HG03108 (cell line): ENCODE results near the gene P3R3URF.
A peak's percentile ranks its signal among the peaks of the same experiment; 100 is the strongest.

Source experiments
- ATAC-seq: cut with Tn5 transposase; IDR thresholded peaks from one replicate; pipeline ENCODE4 v1.9.1; 2021; ENCODE audit warnings: moderate library complexity; ENCODE audit not compliant: unreplicated experiment

The P3R3URF gene

DNA sequence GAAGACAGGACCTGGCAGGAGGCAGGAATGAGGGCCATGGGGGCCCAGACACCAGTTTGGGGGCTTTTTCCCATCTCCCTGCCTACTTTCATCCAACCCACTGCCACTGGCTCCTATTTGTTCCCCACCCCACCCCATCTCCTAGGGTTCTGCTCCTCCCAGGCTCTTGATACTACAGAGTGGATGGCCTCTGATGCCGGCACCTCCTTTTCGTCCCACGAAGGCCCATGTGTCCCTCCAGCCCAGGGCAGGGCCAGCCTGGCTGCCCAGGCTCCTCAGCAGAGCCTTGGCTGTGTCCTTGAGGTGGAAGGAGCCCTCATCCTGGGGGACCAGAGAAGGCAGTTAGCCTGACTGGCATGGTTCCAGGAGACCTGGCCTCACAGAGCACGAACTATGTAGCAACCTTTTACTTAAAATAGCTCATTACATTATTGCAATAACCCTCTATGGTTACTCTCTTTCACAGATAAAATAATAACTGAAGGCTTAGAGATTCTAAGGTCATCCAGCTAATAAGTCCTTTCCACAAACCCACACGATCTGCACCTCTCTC is 18.4 kb upstream of the P3R3URF start:
- no peak for ATAC-seq

DNA sequence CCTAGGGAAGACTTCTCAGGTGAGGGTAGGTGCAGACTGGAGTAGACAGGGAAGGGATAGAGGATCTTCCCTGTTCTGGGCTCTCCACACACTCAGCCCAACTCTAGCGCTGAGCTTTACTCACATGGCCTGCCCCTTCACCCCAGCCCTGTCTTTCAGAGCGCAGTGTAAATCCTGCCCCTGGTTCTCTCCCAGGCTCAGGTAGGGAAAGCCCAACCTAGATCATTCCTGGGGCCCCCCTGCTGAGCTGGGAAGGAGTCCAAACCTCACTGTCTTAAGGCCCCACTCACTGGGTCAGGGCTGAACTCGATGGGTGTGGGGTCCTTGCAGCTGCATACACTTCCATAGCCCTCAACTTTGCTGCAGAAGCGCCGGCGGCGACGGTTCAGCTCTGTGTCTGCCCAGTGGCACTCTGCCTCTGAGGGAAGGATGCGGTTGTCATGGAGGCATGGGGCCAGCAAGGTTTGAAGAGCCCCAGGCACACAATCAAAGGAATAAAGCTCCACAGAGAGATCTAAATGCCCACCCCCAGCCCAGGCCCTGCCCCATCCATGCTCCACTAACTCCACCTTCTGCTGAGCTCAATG is 17.8 kb upstream of the P3R3URF start:
- ATAC-seq = no peak

GRCh38 chr1:46193285-46193684 is 17.0 kb upstream of the P3R3URF start:
- ATAC-seq = no peak

GRCh38 chr1:46192171-46192570 is 15.9 kb upstream of the P3R3URF start:
- no peak for ATAC-seq

DNA sequence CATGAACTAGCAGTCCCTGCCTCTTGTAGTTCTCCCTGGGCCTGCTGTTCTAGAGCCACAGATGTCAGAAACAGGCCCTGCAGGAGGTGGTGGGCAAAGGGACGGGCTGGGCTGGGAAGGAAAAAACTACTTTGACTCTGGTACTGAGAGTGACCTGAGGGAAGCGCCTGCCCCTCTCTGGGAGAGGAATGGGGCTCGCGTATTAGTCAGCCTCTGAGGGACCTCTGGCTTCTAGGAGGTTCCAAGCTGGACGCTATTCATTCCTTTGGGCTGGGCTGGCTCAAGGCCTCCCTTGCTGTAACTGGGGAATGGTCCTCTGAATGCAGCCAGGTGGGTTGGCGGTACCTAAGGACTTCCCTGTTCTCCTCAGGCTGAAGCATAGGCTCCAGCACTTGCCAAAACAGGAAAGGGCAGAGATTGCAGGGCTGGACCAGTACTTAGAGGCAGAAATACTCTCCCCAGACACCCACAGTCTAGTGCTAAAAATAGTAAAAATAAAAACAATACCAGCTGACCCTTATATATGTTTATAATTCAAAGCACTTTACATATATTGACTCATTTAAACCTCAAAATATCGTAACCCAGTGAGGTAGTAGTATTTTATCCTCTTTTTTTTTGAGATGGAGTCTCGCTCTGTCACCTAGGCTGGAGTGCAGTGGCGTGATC is 14.9 kb upstream of the P3R3URF start:
- no peak for ATAC-seq

DNA sequence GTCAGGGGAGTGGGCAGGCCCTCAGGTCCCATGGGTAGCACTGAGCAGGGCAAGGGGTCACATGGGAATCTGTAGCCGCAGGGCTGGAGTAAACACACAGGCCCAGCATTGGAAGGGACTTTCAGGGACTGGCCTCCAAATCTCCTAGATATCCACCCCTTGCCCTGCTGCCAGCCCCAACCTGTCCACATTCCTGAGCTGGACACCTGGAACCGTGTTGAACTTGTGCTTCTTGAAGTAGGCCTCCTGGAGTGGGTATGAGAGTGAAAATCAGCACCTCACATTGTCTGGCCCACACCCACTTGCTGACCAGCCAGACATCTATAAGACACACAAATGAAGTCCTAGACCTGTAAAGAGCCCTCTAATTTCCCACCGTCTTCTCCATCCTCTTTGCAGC is 14.3 kb upstream of the P3R3URF start:
- no peak for ATAC-seq

DNA sequence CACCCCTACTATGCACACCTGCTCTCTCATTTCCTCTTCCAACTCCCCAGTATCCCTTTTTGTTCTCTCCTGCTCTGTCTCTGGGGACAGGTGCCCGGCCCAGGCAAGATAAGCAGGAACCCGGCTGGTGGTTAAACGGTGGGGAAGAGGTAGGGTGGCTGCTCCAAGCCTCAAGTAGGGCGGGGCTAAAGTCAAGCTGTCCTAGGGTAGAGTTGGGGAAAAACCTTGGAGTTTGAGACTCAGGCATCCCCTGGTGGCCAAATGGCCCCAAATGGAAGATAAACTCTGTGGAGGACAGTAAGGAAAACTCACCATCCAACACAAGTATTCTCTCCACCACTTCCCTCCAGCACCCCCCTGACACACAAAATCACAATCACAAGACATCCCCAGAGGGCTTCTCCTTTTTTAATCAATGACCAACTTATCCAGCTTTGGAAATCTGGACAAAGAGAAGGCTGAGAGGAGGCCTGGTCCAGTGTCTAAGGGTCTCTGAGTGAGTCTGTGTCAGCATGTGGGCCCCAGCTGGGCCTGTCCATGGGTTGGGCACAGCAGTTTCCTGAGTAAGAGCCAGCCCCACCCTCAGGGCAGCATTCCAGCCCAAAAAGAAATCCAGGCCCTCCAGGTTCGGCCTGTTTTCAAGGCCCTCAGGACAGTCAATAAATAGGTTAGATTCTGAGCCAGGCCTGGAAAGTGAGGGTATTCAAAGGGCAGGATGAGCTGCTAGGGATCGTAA is 12.2 kb upstream of the P3R3URF start:
- no peak for ATAC-seq

DNA sequence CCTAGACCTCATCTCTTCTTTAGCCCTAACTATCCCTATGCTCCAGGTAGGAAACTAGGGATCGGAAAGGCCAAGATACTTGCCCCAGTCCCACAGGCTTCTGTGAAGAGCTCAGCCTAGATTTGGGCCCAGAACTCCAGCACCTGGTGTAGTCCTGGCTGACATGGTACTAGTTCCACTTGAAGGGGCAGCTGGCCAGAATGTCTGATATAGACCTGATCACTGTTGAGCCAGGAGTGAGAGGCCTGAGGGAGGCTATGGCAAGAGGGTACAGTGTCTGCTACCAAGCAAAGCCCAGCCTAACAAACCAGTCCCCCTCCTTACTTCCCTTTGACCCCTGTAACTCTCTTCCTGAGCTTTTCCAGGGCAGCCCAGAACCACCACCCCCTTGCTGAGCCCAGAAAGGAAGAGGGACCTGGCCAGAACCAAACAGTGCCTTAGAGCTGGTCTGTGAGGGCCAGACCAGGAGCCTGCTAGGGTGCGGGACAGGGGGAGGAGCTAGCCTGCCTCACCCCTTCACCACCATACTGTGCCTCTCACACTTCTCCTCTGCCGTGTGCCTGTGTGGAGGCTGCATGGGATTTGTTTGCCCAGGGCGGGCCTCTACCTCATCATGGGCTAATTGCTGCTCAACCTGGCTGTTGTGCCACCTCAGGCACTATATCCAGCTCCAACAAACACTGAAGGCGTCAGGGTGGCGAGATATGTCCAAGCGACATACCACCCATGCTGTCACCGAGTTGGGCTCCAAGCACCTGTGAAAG is 11.0 kb upstream of the P3R3URF start:
- ATAC-seq = no peak

DNA sequence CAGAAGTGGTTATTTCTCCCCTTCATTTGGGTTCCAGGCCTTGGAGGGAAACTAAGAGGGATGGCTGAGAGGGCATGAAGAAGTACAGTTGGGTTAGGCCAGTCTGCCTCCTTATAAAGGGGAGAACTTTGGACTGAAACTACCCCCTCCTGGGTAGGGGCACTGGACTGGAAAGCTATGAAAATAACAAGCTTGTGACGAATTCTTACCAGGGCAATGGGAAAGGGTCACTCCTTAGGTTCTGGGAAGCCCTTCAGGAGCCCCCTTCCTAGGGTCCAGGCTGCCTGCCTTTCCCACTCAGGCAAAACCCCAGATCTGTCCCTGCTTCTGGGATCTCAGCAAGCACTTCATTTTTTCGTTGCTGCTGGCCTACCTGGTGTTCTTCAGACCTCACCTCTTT is 9.8 kb upstream of the P3R3URF start:
- ATAC-seq = no peak

DNA sequence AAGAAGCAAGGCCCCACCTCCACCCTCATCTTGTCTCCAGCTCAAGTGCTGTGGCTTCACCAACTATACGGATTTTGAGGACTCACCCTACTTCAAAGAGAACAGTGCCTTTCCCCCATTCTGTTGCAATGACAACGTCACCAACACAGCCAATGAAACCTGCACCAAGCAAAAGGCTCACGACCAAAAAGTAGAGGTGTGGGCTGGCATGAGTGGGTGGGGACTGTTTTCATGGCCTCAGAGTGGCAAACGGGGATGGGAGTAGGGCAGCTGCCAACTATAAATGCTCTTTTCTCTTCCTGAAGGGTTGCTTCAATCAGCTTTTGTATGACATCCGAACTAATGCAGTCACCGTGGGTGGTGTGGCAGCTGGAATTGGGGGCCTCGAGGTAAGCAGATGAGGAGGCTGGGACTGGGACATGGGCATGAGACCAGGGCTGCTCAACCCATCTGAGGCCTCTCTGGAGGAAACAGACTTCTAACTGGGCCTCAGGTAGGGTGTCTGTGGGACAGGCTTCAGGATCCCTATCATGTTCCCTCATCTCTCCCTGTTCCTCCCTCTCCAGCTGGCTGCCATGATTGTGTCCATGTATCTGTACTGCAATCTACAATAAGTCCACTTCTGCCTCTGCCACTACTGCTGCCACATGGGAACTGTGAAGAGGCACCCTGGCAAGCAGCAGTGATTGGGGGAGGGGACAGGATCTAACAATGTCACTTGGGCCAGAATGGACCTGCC is 8.8 kb upstream of the P3R3URF start:
- no peak for ATAC-seq

DNA sequence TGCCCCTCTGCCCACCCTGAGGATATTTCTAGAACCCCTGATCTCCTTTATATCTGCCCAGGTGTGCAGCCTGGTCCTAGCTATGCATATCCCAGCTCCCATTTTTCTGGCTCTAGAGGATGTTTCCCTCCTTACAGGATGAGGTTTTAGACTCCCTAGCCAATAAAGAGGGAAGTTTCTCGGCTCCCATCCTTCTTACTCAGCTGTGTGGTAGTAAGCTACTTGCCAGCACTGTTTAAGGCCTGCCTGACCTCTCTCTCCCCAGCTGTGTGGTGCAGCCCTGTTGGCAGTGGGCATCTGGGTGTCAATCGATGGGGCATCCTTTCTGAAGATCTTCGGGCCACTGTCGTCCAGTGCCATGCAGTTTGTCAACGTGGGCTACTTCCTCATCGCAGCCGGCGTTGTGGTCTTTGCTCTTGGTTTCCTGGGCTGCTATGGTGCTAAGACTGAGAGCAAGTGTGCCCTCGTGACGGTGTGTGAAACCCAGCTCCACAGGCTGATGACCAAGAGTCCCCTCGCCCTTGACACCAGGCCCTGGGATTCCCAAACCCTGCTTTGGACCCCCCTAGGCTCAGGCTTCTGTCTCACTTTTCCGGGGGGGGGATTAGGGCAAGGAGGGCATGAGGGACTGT is 7.8 kb upstream of the P3R3URF start:
- peak; percentile 48 for ATAC-seq

GRCh38 chr1:46183079-46183847 is 7.0 kb upstream of the P3R3URF start:
- ATAC-seq = no peak

GRCh38 chr1:46181343-46182260 is 5.3 kb upstream of the P3R3URF start:
- no peak for ATAC-seq

GRCh38 chr1:46180082-46180616 is 3.9 kb upstream of the P3R3URF start:
- no peak for ATAC-seq

- peak; percentile 54 for ATAC-seq
Observed at GRCh38 chr1:46179138-46180081, 3.1 kb upstream of the P3R3URF start.

DNA sequence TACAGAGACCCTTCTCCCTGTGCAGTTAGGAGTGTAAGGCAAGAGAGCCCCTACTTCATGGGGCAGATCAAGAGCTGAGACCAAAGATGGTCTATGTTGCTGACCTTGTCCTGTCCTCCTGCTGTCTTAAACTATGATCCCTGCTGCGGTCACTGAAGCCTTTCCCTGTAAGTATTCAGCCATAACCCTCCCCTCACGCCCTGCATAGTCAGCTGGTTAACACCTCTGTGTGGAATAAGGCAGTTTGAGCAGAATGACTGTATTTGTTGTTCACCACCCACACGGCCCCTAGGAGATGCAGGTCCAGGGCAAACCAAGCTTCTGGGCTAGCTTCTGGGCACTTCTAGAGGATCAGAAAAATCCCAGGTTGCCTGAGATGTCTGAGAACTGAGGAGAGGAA is 1.0 kb downstream of the P3R3URF start:
- no peak for ATAC-seq
